Mucosa of descending colon (tissue), 3 donors: ENCODE results near the gene SPCS3. TPM values are rescaled to one million over a fixed set of nuclear protein-coding genes. Genes with fewer than 3 reads are reported as not detected.
"Not testable (repeated sequence)": the region's sequence is repeated elsewhere in the genome, so short reads cannot be mapped to it uniquely, and the experiment has no call there.

Experiments used
- ATAC-seq: fragments of 200-7000 bp; cut with Tn5 transposase; one replicate; pipeline ENCODE4 v1.9.1; 2020; ENCODE audit warnings: mild to moderate bottlenecking, moderate library complexity
- DNase-seq, 3 donors: peaks; one replicate each; pipeline ENCODE4 v3.0.0-alpha.2; 2020
- H3K36me3 ChIP-seq: fragments of 200-600 bp; one replicate; pipeline ENCODE4 v1.8.0; 2021; ENCODE audit warnings: low read depth, mild to moderate bottlenecking
- H3K4me1 ChIP-seq: fragments of 200-600 bp; one replicate; pipeline ENCODE4 v1.8.0; 2021; ENCODE audit warnings: low read depth, mild to moderate bottlenecking
- H3K4me3 ChIP-seq: fragments of 200-600 bp; one replicate; pipeline ENCODE4 v1.8.0; 2021; ENCODE audit warnings: mild to moderate bottlenecking
- H3K9me3 ChIP-seq: fragments of 200-600 bp; one replicate; pipeline ENCODE4 v1.8.0; 2021; ENCODE audit warnings: mild to moderate bottlenecking
- intact Hi-C, 2 donors: fragments of 100-400 bp; cut with DNase I in 1 of 2; cut with micrococcal nuclease in 1 of 2; formaldehyde crosslinking; loops; one replicate each; pipeline versions ENCODE4 v1.11.0 to v1.11.1; 2022; cut with DNase I, micrococcal nuclease
- total RNA-seq, 3 donors: library from RNA; stranded (reverse); fragmentation: NEBNext Ultra II Directional in 2 of 3; extraction: Animal tissue kit (Norgen Biotek cat#: 25700) in 2 of 3; gene quantifications; one replicate each; pipeline versions ENCODE4 v1.2.1 to v1.2.4, GENCODE V29; 2021 to 2023
- TF ChIP-seq, protein P1 (sequence below): fragments of 200-600 bp; IDR thresholded peaks from one replicate; pipeline ENCODE4 v1.8.0; 2022; ENCODE audit warnings: antibody characterized with exemption, mild to moderate bottlenecking
- donor health status: DM: no; HTN: no; CAD: no; lungs with moderate emphysema.
- donor health status: DM: no; HTN: no; CAD: no.
- donor health status: DM: no; HTN: yes; CAD: no.

The SPCS3 gene
- total RNA-seq, 3 donors from 2014 or later, result 72.6 to 152 (median 102) TPM

GRCh38 chr4:176288020-176288419 is 31.7 kb upstream of the SPCS3 start:
- no peaks in the 10 kb centered on the region for H3K9me3 ChIP-seq
- ATAC-seq, result no peak

DNA sequence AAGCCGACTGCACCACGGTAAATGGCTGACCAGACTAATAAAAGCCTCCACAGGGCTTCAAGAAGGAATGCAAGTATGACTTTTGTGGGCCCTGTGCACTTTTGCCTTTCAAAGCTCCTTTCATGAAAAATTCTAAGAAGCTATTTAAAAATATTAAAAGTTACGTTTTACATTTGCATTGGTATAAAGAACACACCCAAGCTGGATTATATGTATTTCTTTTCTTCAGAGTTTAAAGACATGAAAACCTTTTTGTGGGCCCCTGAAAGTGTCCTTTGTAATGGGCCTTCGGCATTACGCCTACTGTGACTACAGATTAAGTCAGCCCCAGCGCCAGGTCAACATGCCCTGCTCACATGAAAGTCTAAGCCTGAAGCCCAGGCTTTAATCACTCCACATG is 30.2 kb upstream of the SPCS3 start:
- TF ChIP-seq, protein P1, sequence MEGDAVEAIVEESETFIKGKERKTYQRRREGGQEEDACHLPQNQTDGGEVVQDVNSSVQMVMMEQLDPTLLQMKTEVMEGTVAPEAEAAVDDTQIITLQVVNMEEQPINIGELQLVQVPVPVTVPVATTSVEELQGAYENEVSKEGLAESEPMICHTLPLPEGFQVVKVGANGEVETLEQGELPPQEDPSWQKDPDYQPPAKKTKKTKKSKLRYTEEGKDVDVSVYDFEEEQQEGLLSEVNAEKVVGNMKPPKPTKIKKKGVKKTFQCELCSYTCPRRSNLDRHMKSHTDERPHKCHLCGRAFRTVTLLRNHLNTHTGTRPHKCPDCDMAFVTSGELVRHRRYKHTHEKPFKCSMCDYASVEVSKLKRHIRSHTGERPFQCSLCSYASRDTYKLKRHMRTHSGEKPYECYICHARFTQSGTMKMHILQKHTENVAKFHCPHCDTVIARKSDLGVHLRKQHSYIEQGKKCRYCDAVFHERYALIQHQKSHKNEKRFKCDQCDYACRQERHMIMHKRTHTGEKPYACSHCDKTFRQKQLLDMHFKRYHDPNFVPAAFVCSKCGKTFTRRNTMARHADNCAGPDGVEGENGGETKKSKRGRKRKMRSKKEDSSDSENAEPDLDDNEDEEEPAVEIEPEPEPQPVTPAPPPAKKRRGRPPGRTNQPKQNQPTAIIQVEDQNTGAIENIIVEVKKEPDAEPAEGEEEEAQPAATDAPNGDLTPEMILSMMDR, result no peak
- H3K9me3 ChIP-seq, result no peaks in the 10 kb centered on the region
- no peak for ATAC-seq
- intact Hi-C loops, result no loop called here
- no peaks in the 10 kb centered on the region for H3K4me1 ChIP-seq
- no peak for DNase-seq
- H3K4me3 ChIP-seq, result no peak overlapping the region
- no peaks in the 10 kb centered on the region for H3K36me3 ChIP-seq

More at GRCh38 chr4:176288020-176288419, 31.7 kb upstream of the SPCS3 start:
- TF ChIP-seq, protein P1, result no peak
- DNase-seq, result no peak
- Histone ChIP-seq H3K4me1 (no peaks in the 10 kb centered on the region), H3K4me3 (no peak overlapping the region), H3K36me3 (no peaks in the 10 kb centered on the region)
- intact Hi-C loops, result no loop called here

GRCh38 chr4:176290520-176290919 is 29.2 kb upstream of the SPCS3 start:
- intact Hi-C loops, result no loop called here
- H3K4me1 ChIP-seq, result no peaks in the 10 kb centered on the region
- no peaks in the 10 kb centered on the region for H3K9me3 ChIP-seq
- H3K4me3 ChIP-seq, result no peak overlapping the region
- ATAC-seq (no peak), DNase-seq (no peak)
- no peaks in the 10 kb centered on the region for H3K36me3 ChIP-seq
- TF ChIP-seq, protein P1, result no peak

DNA sequence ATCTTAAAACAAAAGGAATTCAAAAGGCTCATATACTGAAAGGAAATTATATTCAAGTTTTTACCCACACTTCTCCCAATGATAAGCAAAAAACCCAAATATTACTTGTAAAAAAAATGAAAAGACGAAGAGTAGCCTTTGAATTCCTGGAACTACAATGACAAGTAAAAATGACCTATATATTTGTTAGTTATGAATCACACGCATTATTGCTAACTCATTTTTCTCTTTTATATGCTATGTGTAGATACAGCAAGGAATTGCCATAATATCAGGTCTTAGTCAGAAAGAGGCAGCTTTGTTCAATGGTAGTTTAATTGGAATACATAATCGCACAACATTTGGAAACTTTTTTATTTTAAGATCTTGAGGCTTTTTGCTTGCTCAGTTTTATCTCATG is 28.0 kb upstream of the SPCS3 start:
- Histone ChIP-seq H3K4me3 (no peak overlapping the region), H3K36me3 (no peaks in the 10 kb centered on the region), H3K9me3 (no peaks in the 10 kb centered on the region), H3K4me1 (no peaks in the 10 kb centered on the region)
- TF ChIP-seq, protein P1, result no peak
- no peak for DNase-seq
- no peak for ATAC-seq
- intact Hi-C loops, result no loop called here

DNA sequence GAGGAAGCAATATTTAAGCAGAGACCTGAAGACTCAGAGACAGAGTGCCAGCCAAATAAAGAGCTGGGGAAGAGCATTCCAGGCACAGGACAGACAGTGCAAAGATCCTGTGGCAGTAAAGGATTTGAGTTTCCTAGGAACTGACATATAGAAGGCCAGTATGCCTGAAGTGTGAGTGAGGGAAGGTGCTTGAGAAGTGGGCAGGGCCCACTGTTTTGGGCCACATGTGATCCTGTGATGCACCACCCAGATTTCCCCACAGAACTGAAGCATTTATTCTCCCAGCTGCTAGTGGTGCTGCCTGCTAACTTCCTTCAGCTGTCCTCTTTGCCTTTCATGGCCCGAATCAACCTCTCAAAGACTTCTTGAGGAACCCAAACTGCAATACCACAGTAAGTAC is 26.8 kb upstream of the SPCS3 start:
- Histone ChIP-seq H3K9me3 (no peaks in the 10 kb centered on the region), H3K36me3 (no peaks in the 10 kb centered on the region), H3K4me1 (no peaks in the 10 kb centered on the region), H3K4me3 (no peak overlapping the region)
- DNase-seq, result no peak
- no peak for ATAC-seq
- TF ChIP-seq, protein P1, result no peak
- intact Hi-C loops, result no loop called here

DNA sequence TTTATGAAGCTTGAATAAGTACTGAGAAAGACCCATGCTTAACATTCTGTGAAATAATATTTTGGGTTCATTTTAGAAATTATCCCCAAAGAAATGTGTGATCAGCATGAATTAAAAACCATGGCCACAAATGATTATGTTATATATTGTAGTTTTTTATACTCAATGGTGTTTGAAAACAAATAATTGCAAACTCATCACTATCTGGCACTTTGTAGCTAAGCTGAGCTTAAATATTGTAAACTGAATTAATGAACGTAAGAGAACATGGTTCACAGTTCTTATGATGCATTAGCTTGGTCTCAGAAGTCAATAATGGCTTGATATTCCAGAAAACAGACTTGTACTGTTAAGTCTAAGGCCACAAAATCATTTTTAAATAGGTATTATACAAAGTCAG is 26.1 kb upstream of the SPCS3 start:
- Histone ChIP-seq H3K4me1 (no peaks in the 10 kb centered on the region), H3K4me3 (no peak overlapping the region), H3K36me3 (no peaks in the 10 kb centered on the region), H3K9me3 (no peaks in the 10 kb centered on the region)
- no peak for DNase-seq
- intact Hi-C loops, result no loop called here
- ATAC-seq, result no peak
- TF ChIP-seq, protein P1, result no peak

GRCh38 chr4:176295907-176296306 is 23.9 kb upstream of the SPCS3 start:
- ATAC-seq, intact Hi-C loops, H3K4me3 ChIP-seq, H3K9me3 ChIP-seq, H3K4me1 ChIP-seq, DNase-seq, H3K36me3 ChIP-seq: not testable (repeated sequence)
